Colonic mucosa (tissue), 4 donors: ENCODE results near the gene CALN1. TPM values are rescaled to one million over a fixed set of nuclear protein-coding genes. Genes with fewer than 3 reads are reported as not detected.

Experiments used
- DNase-seq: peaks from one replicate; pipeline ENCODE4 v3.0.0-alpha.2; 2020
- H3K27ac ChIP-seq: fragments of 200-600 bp; one replicate; pipeline ENCODE4 v1.8.0; 2021
- H3K27me3 ChIP-seq: fragments of 200-600 bp; one replicate; pipeline ENCODE4 v1.8.0; 2021
- H3K36me3 ChIP-seq: fragments of 200-600 bp; one replicate; pipeline ENCODE4 v1.8.0; 2021
- H3K4me1 ChIP-seq: fragments of 200-600 bp; one replicate; pipeline ENCODE4 v1.8.0; 2021; ENCODE audit warnings: mild to moderate bottlenecking
- H3K4me3 ChIP-seq: fragments of 200-600 bp; one replicate; pipeline ENCODE4 v1.8.0; 2021
- H3K9ac ChIP-seq, 2 donors: one replicate each; pipeline ENCODE4 v1.7.0; 2013; ENCODE audit warnings: control low read depth in 2 of 2, low read depth in 2 of 2, low read length in 2 of 2
- H3K9me3 ChIP-seq: fragments of 200-600 bp; one replicate; pipeline ENCODE4 v1.8.0; 2021
- intact Hi-C: fragments of 100-400 bp; cut with DNase I; formaldehyde crosslinking; loops from one replicate; pipeline ENCODE4 v1.14.1; 2022
- total RNA-seq, 2 donors: library from RNA; stranded (reverse); fragmentation: NEBNext Ultra II Directional in 1 of 2; extraction: Animal tissue kit (Norgen Biotek cat#: 25700) in 1 of 2; gene quantifications; one replicate each; pipeline ENCODE4 v1.2.1, GENCODE V29; 2021
- TF ChIP-seq, protein P1 (sequence below): fragments of 200-600 bp; IDR thresholded peaks from one replicate; pipeline ENCODE4 v1.8.0; 2022; ENCODE audit warnings: antibody characterized with exemption, mild to moderate bottlenecking
- donor health status: healthy.
- donor health status: DM: no; HTN: no; CAD: no.
- donor health status: DM: no; HTN: no; CAD: no.

The CALN1 gene
- total RNA-seq, 2 donors from 2014 or later = 0.37 TPM; not detected in 1

DNA sequence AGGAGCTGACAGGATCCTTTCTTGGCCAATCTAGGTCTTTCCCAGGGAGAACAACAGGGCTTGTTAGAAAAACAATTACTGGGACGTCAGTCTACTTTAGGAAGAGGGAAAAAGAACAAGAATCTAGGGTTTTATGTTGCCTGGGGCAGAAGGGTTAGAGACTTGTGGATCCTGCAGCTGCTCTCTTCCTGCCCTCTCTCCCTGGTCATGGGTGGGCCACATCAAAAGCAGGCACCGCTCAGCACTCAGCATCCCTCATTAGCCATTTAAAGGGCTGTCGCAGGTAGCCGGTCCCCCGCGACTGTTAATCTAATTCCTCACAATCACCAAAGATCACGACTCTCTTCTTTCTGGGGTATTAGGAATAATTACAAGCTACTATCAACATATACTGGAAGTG is 631.9 kb downstream of the CALN1 start:
- TF ChIP-seq, protein P1, sequence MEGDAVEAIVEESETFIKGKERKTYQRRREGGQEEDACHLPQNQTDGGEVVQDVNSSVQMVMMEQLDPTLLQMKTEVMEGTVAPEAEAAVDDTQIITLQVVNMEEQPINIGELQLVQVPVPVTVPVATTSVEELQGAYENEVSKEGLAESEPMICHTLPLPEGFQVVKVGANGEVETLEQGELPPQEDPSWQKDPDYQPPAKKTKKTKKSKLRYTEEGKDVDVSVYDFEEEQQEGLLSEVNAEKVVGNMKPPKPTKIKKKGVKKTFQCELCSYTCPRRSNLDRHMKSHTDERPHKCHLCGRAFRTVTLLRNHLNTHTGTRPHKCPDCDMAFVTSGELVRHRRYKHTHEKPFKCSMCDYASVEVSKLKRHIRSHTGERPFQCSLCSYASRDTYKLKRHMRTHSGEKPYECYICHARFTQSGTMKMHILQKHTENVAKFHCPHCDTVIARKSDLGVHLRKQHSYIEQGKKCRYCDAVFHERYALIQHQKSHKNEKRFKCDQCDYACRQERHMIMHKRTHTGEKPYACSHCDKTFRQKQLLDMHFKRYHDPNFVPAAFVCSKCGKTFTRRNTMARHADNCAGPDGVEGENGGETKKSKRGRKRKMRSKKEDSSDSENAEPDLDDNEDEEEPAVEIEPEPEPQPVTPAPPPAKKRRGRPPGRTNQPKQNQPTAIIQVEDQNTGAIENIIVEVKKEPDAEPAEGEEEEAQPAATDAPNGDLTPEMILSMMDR = no peak
- Histone ChIP-seq H3K36me3 (no peaks in the 10 kb centered on the region), H3K9ac (no peak overlapping the region), H3K27me3 (no peaks in the 10 kb centered on the region), H3K4me3 (no peak overlapping the region), H3K27ac (no peak overlapping the region), H3K9me3 (no peaks in the 10 kb centered on the region), H3K4me1 (no peaks in the 10 kb centered on the region)
- intact Hi-C loops = no loop called here
- DNase-seq = no peak

DNA sequence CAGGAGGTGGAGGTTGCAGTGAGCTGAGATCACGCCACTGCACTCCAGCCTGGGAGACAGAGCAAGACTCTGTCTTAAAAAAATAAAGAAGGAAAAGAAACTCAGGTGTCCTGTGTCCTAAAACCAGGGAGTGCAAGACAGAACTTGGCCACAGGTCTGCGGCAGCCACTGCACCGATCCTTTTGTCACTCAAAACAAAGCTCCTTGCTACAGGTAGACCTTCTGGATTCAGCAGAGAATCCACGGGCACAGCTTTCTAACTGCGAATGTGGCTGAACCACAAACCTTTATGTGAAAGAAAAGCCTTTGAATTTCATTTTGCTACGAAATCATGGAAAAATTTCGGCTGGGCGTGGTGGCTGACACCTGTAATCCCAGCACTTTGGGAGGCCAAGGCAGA is 634.9 kb downstream of the CALN1 start:
- intact Hi-C loops = no loop called here
- no peak for DNase-seq
- no peak overlapping the region for H3K4me3 ChIP-seq
- H3K9me3 ChIP-seq = no peaks in the 10 kb centered on the region
- no peak overlapping the region for H3K9ac ChIP-seq
- H3K27me3 ChIP-seq = no peaks in the 10 kb centered on the region
- no peaks in the 10 kb centered on the region for H3K36me3 ChIP-seq
- TF ChIP-seq, protein P1 = no peak
- H3K4me1 ChIP-seq = no peaks in the 10 kb centered on the region
- no peak overlapping the region for H3K27ac ChIP-seq

DNA sequence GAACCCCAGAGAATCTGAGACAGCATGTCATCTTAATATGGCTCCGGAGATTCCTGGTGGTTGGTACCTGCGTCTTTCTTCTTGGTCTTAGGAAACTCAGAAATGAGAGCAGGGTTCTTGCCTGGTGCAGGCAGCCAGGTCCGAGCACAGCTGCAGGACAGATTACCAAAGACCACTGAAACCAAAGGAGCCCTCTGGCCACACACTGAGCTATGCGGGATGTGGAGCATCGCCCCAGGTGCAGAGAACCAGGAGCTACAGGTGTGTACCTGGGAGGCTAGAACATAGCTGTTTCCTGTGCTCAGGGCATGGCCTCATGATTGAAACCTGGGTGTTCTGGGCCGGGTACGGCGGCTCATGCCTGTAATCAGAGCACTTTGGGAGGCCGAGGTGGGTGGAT is 635.4 kb downstream of the CALN1 start:
- H3K9me3 ChIP-seq = no peaks in the 10 kb centered on the region
- TF ChIP-seq, protein P1 = no peak
- H3K27ac ChIP-seq = no peak overlapping the region
- DNase-seq = no peak
- no peak overlapping the region for H3K9ac ChIP-seq
- no peaks in the 10 kb centered on the region for H3K36me3 ChIP-seq
- H3K27me3 ChIP-seq = no peaks in the 10 kb centered on the region
- H3K4me3 ChIP-seq = no peak overlapping the region
- no peaks in the 10 kb centered on the region for H3K4me1 ChIP-seq
- intact Hi-C loops = no loop called here

DNA sequence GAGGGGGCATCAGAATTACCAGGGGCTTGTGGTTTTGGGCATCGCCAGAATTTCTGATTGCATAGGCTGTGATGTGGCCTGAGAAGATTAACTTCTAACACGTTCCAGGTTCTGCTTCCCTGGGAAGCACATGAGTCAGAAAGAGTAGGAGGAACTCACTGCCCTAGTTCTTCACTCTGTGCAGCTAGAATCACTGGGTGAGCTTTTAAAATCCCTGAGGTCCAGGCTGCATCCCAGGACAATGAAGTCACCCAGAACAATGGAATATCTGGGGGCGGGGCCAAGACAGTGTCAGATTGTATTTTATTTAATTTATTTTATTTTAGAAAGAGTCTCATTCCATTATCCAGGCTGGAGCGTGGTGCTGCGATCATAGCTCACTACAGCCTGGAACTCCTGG is 636.5 kb downstream of the CALN1 start:
- intact Hi-C loops = no loop called here
- Histone ChIP-seq H3K36me3 (no peaks in the 10 kb centered on the region), H3K4me1 (no peaks in the 10 kb centered on the region), H3K4me3 (no peak overlapping the region), H3K9me3 (no peaks in the 10 kb centered on the region), H3K27me3 (no peaks in the 10 kb centered on the region), H3K9ac (no peak overlapping the region), H3K27ac (no peak overlapping the region)
- DNase-seq = no peak
- TF ChIP-seq, protein P1 = no peak

DNA sequence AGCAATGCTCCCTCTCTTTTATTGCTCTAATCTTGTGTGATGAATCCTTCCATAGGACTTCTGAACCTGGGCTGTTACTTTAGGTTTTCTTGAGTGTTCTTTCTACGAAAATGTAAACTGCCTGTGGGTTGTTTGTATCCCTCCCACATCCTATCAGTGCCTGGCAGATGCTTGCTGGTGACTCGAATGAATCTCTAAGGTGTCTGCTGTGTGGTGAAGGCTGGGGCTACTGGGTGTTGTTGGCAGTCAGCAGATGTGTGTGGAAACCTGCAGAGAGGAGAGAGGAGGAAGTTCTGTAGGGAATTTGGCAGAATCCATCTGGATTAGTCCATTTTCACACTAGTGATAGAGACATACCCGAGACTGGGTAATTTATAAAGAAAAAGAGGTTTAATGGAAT is 639.4 kb downstream of the CALN1 start:
- Histone ChIP-seq H3K4me1 (no peaks in the 10 kb centered on the region), H3K4me3 (no peak overlapping the region), H3K27me3 (no peaks in the 10 kb centered on the region), H3K9me3 (no peaks in the 10 kb centered on the region), H3K36me3 (no peaks in the 10 kb centered on the region), H3K27ac (no peak overlapping the region), H3K9ac (no peak overlapping the region)
- TF ChIP-seq, protein P1 = no peak
- DNase-seq = no peak
- intact Hi-C loops = no loop called here
